ENCODE data around the gene TFAM. TPM values are rescaled to one million over a fixed set of nuclear protein-coding genes. Genes with fewer than 3 reads are reported as not detected.
"Not testable (repeated sequence)": the region's sequence is repeated elsewhere in the genome, so short reads cannot be mapped to it uniquely, and the experiment has no call there.

The TFAM gene
- total RNA-seq, 2 experiments from 2014 or later = 61.3 to 64.0 TPM

- H3K9me3 Mint-ChIP-seq = no peaks in the 10 kb centered on the region
- H3K27me3 Mint-ChIP-seq = no peaks in the 10 kb centered on the region
- peaks cover 40% of the 10 kb centered on the region for H3K36me3 Mint-ChIP-seq (ENCODE audit: low read depth)
- no peak overlapping the region for H3K27ac Mint-ChIP-seq
- H3K4me3 Mint-ChIP-seq = no peak overlapping the region
- DNase-seq = no peak
- ChIA-PET CTCF (no interaction called here), POLR2A (no interaction called here)
- peaks cover 38% of the 10 kb centered on the region for H3K4me1 Mint-ChIP-seq
These were observed 3.8 kb downstream of the TFAM start for GRCh38 chr10:58389024-58389423.

- H3K27me3 Mint-ChIP-seq = no peaks in the 10 kb centered on the region
- ChIA-PET CTCF (interaction anchor here (1.0 kb wide), 1 partner anchor 102 kb away, joined by 3 read pairs; no protein-coding TSS in a partner anchor), POLR2A (interaction anchor here (1.0 kb wide), 1 partner anchor 43 kb away, joined by 3 read pairs; no protein-coding TSS in a partner anchor)
- no peaks in the 10 kb centered on the region for H3K9me3 Mint-ChIP-seq
- DNase-seq = no peak
- peaks cover 13% of the 10 kb centered on the region for H3K4me1 Mint-ChIP-seq
- no peak overlapping the region for H3K4me3 Mint-ChIP-seq
- no peak overlapping the region for H3K27ac Mint-ChIP-seq
- H3K36me3 Mint-ChIP-seq (ENCODE audit: low read depth) = peaks cover 50% of the 10 kb centered on the region
These were observed 8.1 kb downstream of the TFAM start for GRCh38 chr10:58393317-58393716.

- Mint-ChIP-seq H3K4me3 (no peak overlapping the region), H3K27ac (no peak overlapping the region), H3K9me3 (no peaks in the 10 kb centered on the region), H3K27me3 (no peaks in the 10 kb centered on the region), H3K4me1 (peaks cover 8% of the 10 kb centered on the region), H3K36me3 (ENCODE audit: low read depth) (peaks cover 43% of the 10 kb centered on the region)
- DNase-seq = no peak
- ChIA-PET POLR2A (no interaction called here), CTCF (no interaction called here)
These were observed 9.3 kb downstream of the TFAM start for GRCh38 chr10:58394471-58394870.

GRCh38 chr10:58396057-58396456 lies 10.8 kb downstream of the TFAM start:
- H3K27me3 Mint-ChIP-seq = no peaks in the 10 kb centered on the region
- no peaks in the 10 kb centered on the region for H3K9me3 Mint-ChIP-seq
- H3K36me3 Mint-ChIP-seq (ENCODE audit: low read depth) = peaks cover 34% of the 10 kb centered on the region
- CTCF ChIA-PET = no interaction called here
- H3K27ac Mint-ChIP-seq = no peak overlapping the region
- H3K4me1 Mint-ChIP-seq = peaks cover 6% of the 10 kb centered on the region
- no peak for DNase-seq
- no peak overlapping the region for H3K4me3 Mint-ChIP-seq
- POLR2A ChIA-PET = no interaction called here

GRCh38 chr10:58397830-58398229 lies 12.6 kb downstream of the TFAM start:
- CTCF ChIA-PET = no interaction called here
- POLR2A ChIA-PET = no interaction called here
- Mint-ChIP-seq H3K27me3 (no peaks in the 10 kb centered on the region), H3K4me3 (no peak overlapping the region), H3K9me3 (no peaks in the 10 kb centered on the region), H3K36me3 (ENCODE audit: low read depth) (peaks cover 23% of the 10 kb centered on the region), H3K4me1 (no peaks in the 10 kb centered on the region), H3K27ac (no peak overlapping the region)
- no peak for DNase-seq

- peaks cover 16% of the 10 kb centered on the region for H3K36me3 Mint-ChIP-seq (ENCODE audit: low read depth)
- no peak overlapping the region for H3K4me3 Mint-ChIP-seq
- H3K9me3 Mint-ChIP-seq = no peaks in the 10 kb centered on the region
- DNase-seq = no peak
- H3K4me1 Mint-ChIP-seq = no peaks in the 10 kb centered on the region
- no peaks in the 10 kb centered on the region for H3K27me3 Mint-ChIP-seq
- no peak overlapping the region for H3K27ac Mint-ChIP-seq
- POLR2A ChIA-PET = no interaction called here
- CTCF ChIA-PET = no interaction called here
These were observed 14.2 kb downstream of the TFAM start for GRCh38 chr10:58399410-58399809.

- Mint-ChIP-seq H3K27me3 (no peaks in the 10 kb centered on the region), H3K27ac (no peak overlapping the region), H3K36me3 (ENCODE audit: low read depth) (peaks cover 8% of the 10 kb centered on the region), H3K4me1 (no peaks in the 10 kb centered on the region), H3K4me3 (no peak overlapping the region), H3K9me3 (no peaks in the 10 kb centered on the region)
- ChIA-PET POLR2A (interaction anchor here (0.6 kb wide), 1 partner anchor 120 kb away, joined by 3 read pairs; no protein-coding TSS in a partner anchor), CTCF (no interaction called here)
- no peak for DNase-seq
These were observed 15.4 kb downstream of the TFAM start for GRCh38 chr10:58400609-58401008.

GRCh38 chr10:58404001-58404400 lies 18.8 kb downstream of the TFAM start:
- ChIA-PET CTCF (interaction anchor here (0.6 to 1.0 kb wide), 2 partner anchors 16 to 26 kb away, joined by 3 read pairs; no protein-coding TSS in a partner anchor), POLR2A (no interaction called here)
- no peak overlapping the region for H3K4me3 Mint-ChIP-seq
- no peak for DNase-seq
- H3K27me3 Mint-ChIP-seq = no peaks in the 10 kb centered on the region
- no peaks in the 10 kb centered on the region for H3K4me1 Mint-ChIP-seq
- no peak overlapping the region for H3K27ac Mint-ChIP-seq
- H3K36me3 Mint-ChIP-seq (ENCODE audit: low read depth) = no peaks in the 10 kb centered on the region
- no peaks in the 10 kb centered on the region for H3K9me3 Mint-ChIP-seq

- Mint-ChIP-seq H3K27ac (no peak overlapping the region), H3K27me3 (peaks cover 2% of the 10 kb centered on the region), H3K4me1 (no peaks in the 10 kb centered on the region), H3K9me3 (no peaks in the 10 kb centered on the region), H3K36me3 (ENCODE audit: low read depth) (no peaks in the 10 kb centered on the region), H3K4me3 (no peak overlapping the region)
- no peak for DNase-seq
- POLR2A ChIA-PET = no interaction called here
- CTCF ChIA-PET = no interaction called here
These were observed 24.9 kb downstream of the TFAM start for GRCh38 chr10:58409956-58410610.

GRCh38 chr10:58412502-58412961 lies 27.3 kb downstream of the TFAM start:
- Mint-ChIP-seq H3K27me3 (peaks cover 2% of the 10 kb centered on the region), H3K9me3 (no peaks in the 10 kb centered on the region), H3K4me1 (no peaks in the 10 kb centered on the region), H3K27ac (no peak overlapping the region), H3K36me3 (ENCODE audit: low read depth) (no peaks in the 10 kb centered on the region), H3K4me3 (no peak overlapping the region)
- ChIA-PET CTCF (interaction anchor here (0.6 kb wide), 1 partner anchor 27 kb away, joined by 3 read pairs; no protein-coding TSS in a partner anchor), POLR2A (no interaction called here)
- DNase-seq = no peak

GRCh38 chr10:58414270-58415041 lies 29.2 kb downstream of the TFAM start:
- H3K4me1 Mint-ChIP-seq = no peaks in the 10 kb centered on the region

GRCh38 chr10:58415757-58416156 lies 30.5 kb downstream of the TFAM start:
- no peaks in the 10 kb centered on the region for H3K4me1 Mint-ChIP-seq
- H3K4me3 Mint-ChIP-seq = no peak overlapping the region
- ChIA-PET CTCF (interaction anchor here (0.6 kb wide), 1 partner anchor 205 kb away, joined by 3 read pairs; no protein-coding TSS in a partner anchor), POLR2A (no interaction called here)
- H3K27me3 Mint-ChIP-seq = peaks cover 11% of the 10 kb centered on the region
- no peak for DNase-seq
- H3K36me3 Mint-ChIP-seq (ENCODE audit: low read depth) = no peaks in the 10 kb centered on the region
- H3K9me3 Mint-ChIP-seq = no peaks in the 10 kb centered on the region
- no peak overlapping the region for H3K27ac Mint-ChIP-seq

More at GRCh38 chr10:58414270-58415041, 29.2 kb downstream of the TFAM start:
- no peak for DNase-seq
- H3K27ac Mint-ChIP-seq = no peak overlapping the region
- CTCF ChIA-PET = no interaction called here
- no peaks in the 10 kb centered on the region for H3K36me3 Mint-ChIP-seq (ENCODE audit: low read depth)
- H3K4me3 Mint-ChIP-seq = no peak overlapping the region
- peaks cover 3% of the 10 kb centered on the region for H3K27me3 Mint-ChIP-seq
- POLR2A ChIA-PET = no interaction called here
- H3K9me3 Mint-ChIP-seq = no peaks in the 10 kb centered on the region

GRCh38 chr10:58417902-58418301 lies 32.7 kb downstream of the TFAM start:
- H3K27ac Mint-ChIP-seq; H3K4me1 Mint-ChIP-seq; H3K4me3 Mint-ChIP-seq; DNase-seq; H3K36me3 Mint-ChIP-seq (ENCODE audit: low read depth); CTCF ChIA-PET; POLR2A ChIA-PET; H3K9me3 Mint-ChIP-seq: not testable (repeated sequence)
- peaks cover 18% of the 10 kb centered on the region for H3K27me3 Mint-ChIP-seq
